ENCODE measurements around the gene C22orf23. TPM values are rescaled to one million over a fixed set of nuclear protein-coding genes. Genes with fewer than 3 reads are reported as not detected.

C22orf23 gene
- total RNA-seq, 2 experiments from 2014 or later: not detected

- POLR2A ChIA-PET: interaction anchor here (0.6 to 1.6 kb wide), 2 partner anchors 27 to 667 kb away, joined by 3 to 5 read pairs; partner anchors contain the start of gene MICALL1
- Mint-ChIP-seq H3K4me3 (no peak overlapping the region), H3K9me3 (no peaks in the 10 kb centered on the region), H3K27me3 (no peaks in the 10 kb centered on the region), H3K27ac (no peak overlapping the region), H3K36me3 (peaks cover 2% of the 10 kb centered on the region), H3K4me1 (peaks cover 6% of the 10 kb centered on the region)
- ATAC-seq (ENCODE audit: low read depth): no peak
- DNase-seq: no peak
These were observed 20.4 kb downstream of the C22orf23 start for GRCh38 chr22:37932821-37933578.

DNA sequence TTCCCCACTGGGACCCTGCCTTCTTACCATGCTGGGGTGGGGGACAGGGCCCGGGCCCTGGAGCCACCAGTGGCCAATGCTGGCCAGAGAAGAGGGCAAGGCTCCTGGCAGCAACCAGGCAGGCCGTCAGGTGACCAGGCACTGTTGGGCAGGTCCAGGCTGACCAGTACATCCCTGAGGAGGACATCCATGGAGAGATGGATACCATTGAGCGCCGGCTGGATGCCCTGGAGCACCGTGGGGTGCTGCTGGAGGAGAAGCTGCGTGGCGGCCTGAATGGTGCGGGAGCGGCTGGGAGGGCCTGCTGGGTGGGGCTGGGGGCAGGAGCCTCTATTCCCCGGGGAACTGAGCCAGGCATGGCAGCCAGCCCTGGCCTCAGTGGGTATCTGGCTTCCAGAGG, 21.0 kb downstream of the C22orf23 start:
- H3K9me3 Mint-ChIP-seq: no peaks in the 10 kb centered on the region
- DNase-seq (no peak), ATAC-seq (ENCODE audit: low read depth) (no peak)
- H3K27me3 Mint-ChIP-seq: no peaks in the 10 kb centered on the region
- POLR2A ChIA-PET: interaction anchor here (1.1 to 1.6 kb wide), 2 partner anchors 26 to 36 kb away, joined by 3 to 5 read pairs; partner anchors contain the start of gene MICALL1
- peaks cover 2% of the 10 kb centered on the region for H3K36me3 Mint-ChIP-seq
- H3K4me1 Mint-ChIP-seq: peaks cover 6% of the 10 kb centered on the region
- H3K4me3 Mint-ChIP-seq: no peak overlapping the region
- H3K27ac Mint-ChIP-seq: no peak overlapping the region

DNA sequence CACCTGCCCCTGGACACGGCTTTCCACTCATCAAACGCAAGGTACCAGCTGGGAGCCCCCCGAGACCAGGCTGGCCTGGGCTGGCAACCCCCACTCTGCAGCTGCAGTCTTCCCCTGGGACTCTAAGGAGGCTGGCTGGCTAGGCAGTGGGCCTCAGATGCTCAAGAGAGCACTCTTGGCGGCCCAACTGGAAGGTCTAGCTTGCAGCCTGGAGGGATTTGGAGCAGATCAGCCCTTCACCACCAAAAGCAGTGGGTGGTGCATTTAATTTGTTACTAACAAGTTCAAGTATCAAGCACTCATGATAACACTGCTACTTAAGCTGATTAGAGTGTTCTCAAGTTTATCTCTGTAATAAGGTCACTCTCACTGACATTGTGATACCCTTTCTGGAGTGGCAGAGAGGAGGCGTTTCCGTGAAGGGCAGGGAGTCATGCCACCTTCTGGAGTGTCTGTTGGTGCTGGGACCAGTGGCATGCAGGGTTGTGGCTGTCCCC, 21.5 kb downstream of the C22orf23 start:
- no peak overlapping the region for H3K27ac Mint-ChIP-seq
- ATAC-seq (ENCODE audit: low read depth) (no peak), DNase-seq (no peak)
- H3K4me1 Mint-ChIP-seq: peaks cover 6% of the 10 kb centered on the region
- H3K27me3 Mint-ChIP-seq: no peaks in the 10 kb centered on the region
- no peaks in the 10 kb centered on the region for H3K9me3 Mint-ChIP-seq
- POLR2A ChIA-PET: interaction anchor here (0.6 to 1.6 kb wide), 3 partner anchors 26 to 56 kb away, joined by 3 to 7 read pairs (median 5); partner anchors contain the start of gene MICALL1
- peaks cover 2% of the 10 kb centered on the region for H3K36me3 Mint-ChIP-seq
- H3K4me3 Mint-ChIP-seq: no peak overlapping the region

DNA sequence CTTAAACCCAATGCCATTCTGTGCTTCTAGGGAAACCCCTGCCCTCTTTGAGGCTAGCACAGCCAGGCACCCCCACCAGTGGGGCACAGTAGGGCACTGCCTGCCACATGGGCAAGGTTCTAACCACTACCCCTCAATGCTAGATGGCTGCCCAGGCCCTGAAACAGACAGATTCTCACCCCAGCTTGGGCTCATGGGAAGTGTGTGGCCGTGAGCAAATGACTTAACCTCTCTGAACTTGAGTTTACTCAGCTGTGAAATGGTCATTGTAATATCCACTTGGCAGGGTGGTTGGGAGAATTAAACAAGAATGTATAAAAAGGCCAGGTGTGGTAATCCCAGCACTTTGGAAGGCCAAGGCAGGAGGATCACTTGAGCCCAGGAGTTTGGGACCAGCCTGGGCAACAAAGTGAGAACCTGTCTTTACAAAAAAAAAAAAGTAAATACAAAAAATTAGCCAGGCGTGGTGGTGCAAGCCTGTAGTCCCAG, 22.4 kb downstream of the C22orf23 start:
- ATAC-seq (ENCODE audit: low read depth) (no peak), DNase-seq (no peak)
- Mint-ChIP-seq H3K4me3 (no peak overlapping the region), H3K9me3 (no peaks in the 10 kb centered on the region), H3K4me1 (peaks cover 6% of the 10 kb centered on the region), H3K27ac (no peak overlapping the region), H3K36me3 (peaks cover 2% of the 10 kb centered on the region), H3K27me3 (no peaks in the 10 kb centered on the region)
- POLR2A ChIA-PET: interaction anchor here (0.9 kb wide), 1 partner anchor 25 kb away, joined by 5 read pairs; the partner anchor contains the start of gene MICALL1

DNA sequence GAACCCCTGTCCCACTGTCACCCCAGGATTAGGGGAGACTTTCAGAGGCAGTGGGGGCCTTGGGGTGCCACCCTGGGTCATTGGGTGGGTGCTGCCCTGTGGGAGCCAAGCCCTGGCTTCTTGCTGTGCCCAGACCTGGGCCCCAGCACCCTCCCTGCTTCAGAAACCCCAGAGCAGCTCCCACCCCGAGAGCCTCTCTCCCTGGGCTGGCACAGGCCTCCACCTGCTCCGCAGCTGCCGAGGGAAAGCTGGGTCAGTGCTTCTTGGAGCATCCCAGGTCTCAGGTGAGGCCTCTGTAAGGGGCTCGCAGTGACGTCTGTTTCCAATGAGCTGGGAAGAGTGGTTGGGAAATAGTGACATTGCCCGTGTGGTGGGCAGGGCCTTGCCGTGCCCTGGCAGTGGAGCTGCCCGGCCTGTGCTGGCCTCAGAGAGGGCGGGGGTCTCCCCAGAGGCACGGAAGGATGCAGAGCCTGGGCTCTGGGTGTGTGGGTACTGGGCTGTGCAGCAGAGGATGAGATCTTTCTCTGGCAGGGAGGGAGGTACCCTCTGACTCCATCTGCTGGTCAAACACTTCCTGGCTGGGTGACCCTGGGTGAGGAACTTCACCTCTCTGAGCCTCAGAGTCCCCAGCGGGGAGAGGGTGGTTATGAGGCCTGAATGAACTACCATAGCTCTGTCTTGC, 23.0 kb downstream of the C22orf23 start:
- Mint-ChIP-seq H3K4me3 (no peak overlapping the region), H3K4me1 (peaks cover 6% of the 10 kb centered on the region), H3K9me3 (no peaks in the 10 kb centered on the region), H3K27ac (no peak overlapping the region), H3K36me3 (peaks cover 2% of the 10 kb centered on the region), H3K27me3 (no peaks in the 10 kb centered on the region)
- ATAC-seq (ENCODE audit: low read depth) (peak; percentile 25), DNase-seq (no peak)
- POLR2A ChIA-PET: interaction anchor here (0.8 to 0.9 kb wide), 2 partner anchors 25 to 67 kb away, joined by 3 to 5 read pairs; partner anchors contain the start of gene MICALL1

DNA sequence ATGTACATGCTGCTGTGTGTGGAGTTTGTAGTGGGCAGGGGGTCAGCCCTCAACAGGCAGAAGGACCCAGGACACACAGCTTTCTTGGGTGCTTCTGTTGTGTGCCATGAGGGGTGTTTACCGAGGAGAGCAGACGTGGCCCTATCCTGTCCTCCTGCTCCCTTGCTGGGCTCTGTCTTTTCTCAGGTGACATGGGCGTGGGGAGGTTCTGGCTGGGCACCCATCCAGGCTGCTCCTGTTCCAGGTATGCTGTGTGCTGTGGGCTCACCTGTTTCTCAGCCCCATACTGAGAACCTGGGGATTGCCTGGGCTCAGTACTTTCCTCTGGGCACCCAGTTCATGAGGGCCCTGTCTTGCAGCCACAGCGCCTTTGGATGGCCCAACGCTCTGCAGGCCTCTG, 24.0 kb downstream of the C22orf23 start:
- DNase-seq (no peak), ATAC-seq (ENCODE audit: low read depth) (no peak)
- Mint-ChIP-seq H3K4me1 (peaks cover 6% of the 10 kb centered on the region), H3K4me3 (no peak overlapping the region), H3K9me3 (no peaks in the 10 kb centered on the region), H3K27ac (no peak overlapping the region), H3K27me3 (no peaks in the 10 kb centered on the region), H3K36me3 (peaks cover 2% of the 10 kb centered on the region)
- POLR2A ChIA-PET: interaction anchor here (0.8 kb wide), 1 partner anchor 66 kb away, joined by 3 read pairs; no protein-coding TSS in a partner anchor

DNA sequence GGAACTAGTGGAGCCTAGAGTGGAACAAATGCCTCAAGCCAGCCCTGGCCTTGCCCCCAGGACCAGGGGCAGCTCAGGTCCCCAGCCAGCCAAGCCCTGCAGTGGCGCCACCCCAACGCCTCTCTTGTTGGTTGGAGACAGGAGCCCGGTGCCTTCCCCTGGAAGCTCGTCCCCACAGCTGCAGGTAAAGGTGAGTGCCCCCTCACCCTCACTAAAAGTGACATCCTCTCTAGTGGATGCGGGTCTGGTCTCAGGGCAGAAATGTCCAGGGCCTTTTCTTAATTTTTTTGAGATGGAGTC, 25.8 kb downstream of the C22orf23 start:
- POLR2A ChIA-PET: interaction anchor here (0.5 to 1.2 kb wide), 3 partner anchors 12 to 22 kb away, joined by 3 read pairs; partner anchors contain the start of gene MICALL1
- no peaks in the 10 kb centered on the region for H3K4me1 Mint-ChIP-seq
- DNase-seq (no peak), ATAC-seq (ENCODE audit: low read depth) (no peak)
- no peak overlapping the region for H3K27ac Mint-ChIP-seq
- H3K27me3 Mint-ChIP-seq: no peaks in the 10 kb centered on the region
- H3K36me3 Mint-ChIP-seq: peaks cover 2% of the 10 kb centered on the region
- H3K4me3 Mint-ChIP-seq: no peak overlapping the region
- H3K9me3 Mint-ChIP-seq: no peaks in the 10 kb centered on the region

DNA sequence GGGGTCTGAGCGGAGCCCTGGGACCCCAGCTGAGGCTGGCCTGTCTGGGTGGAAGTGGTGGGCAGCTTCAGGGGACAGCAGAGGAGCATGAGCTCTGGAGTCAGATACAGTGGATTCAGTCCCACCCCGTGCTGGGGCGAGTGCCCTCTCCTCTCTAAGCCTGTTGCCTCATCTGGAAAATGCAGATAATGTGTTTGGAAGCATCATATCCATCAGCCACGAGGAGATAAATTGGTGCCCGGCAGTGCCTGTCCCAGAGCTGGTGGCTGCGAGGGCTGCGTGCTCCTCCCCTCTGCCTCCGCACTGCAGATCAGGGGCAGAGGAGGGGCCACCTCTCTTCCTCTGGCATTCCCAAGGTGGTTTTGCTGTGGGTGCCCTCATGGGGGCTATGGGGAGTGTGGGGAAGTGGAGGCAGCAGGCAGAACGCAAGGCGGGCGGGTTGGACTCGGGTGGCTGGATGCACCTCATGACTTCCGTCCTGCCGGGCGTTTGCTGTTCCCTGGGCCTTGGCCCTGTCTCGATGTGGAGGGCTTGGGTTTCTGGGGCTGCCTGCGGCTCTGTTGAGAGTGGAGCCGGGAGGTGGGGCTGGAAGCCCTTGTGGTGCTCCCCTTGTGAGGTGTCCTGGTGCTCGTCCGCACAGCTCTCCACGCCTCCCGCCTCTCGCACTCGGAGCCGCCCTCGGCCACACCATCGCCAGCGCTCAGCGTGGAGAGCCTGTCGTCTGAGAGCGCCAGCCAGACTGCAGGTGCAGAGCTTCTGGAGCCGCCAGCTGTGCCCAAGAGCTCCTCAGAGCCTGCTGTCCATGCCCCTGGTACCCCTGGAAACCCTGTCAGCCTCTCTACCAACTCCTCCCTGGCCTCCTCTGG, 26.4 kb downstream of the C22orf23 start:
- ATAC-seq (ENCODE audit: low read depth) (no peak), DNase-seq (no peak)
- peaks cover 2% of the 10 kb centered on the region for H3K36me3 Mint-ChIP-seq
- no peak overlapping the region for H3K4me3 Mint-ChIP-seq
- no peaks in the 10 kb centered on the region for H3K4me1 Mint-ChIP-seq
- H3K27me3 Mint-ChIP-seq: no peaks in the 10 kb centered on the region
- H3K27ac Mint-ChIP-seq: no peak overlapping the region
- POLR2A ChIA-PET: interaction anchor here (0.5 to 1.2 kb wide), 3 partner anchors 12 to 21 kb away, joined by 3 read pairs; partner anchors contain the start of gene MICALL1
- no peaks in the 10 kb centered on the region for H3K9me3 Mint-ChIP-seq

GRCh38 chr22:37926358-37926757, 27.0 kb downstream of the C22orf23 start:
- Mint-ChIP-seq H3K36me3 (peaks cover 2% of the 10 kb centered on the region), H3K4me3 (no peak overlapping the region), H3K27ac (no peak overlapping the region), H3K27me3 (no peaks in the 10 kb centered on the region), H3K4me1 (no peaks in the 10 kb centered on the region), H3K9me3 (no peaks in the 10 kb centered on the region)
- DNase-seq (no peak), ATAC-seq (ENCODE audit: low read depth) (no peak)
- POLR2A ChIA-PET: interaction anchor here (1.5 kb wide), 1 partner anchor 30 kb away, joined by 6 read pairs; no protein-coding TSS in a partner anchor

DNA sequence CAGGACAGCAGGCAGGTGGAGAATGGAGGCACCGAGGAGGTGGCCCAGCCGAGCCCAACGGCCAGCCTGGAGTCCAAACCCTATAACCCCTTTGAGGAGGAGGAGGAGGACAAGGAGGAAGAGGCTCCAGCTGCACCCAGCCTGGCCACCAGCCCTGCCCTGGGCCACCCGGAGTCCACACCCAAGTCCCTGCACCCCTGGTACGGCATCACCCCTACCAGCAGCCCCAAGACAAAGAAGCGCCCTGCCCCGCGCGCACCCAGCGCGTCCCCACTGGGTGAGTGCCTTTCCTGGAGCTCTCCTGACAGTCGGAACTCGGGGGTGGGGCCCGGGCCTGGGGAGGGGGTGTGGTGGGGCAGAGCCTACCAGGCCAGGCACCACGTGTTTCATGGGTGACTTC, 27.6 kb downstream of the C22orf23 start:
- H3K36me3 Mint-ChIP-seq: peaks cover 2% of the 10 kb centered on the region
- H3K9me3 Mint-ChIP-seq: no peaks in the 10 kb centered on the region
- no peaks in the 10 kb centered on the region for H3K4me1 Mint-ChIP-seq
- POLR2A ChIA-PET: interaction anchor here (1.5 kb wide), 1 partner anchor 30 kb away, joined by 6 read pairs; no protein-coding TSS in a partner anchor
- DNase-seq (no peak), ATAC-seq (ENCODE audit: low read depth) (no peak)
- H3K27ac Mint-ChIP-seq: no peak overlapping the region
- no peaks in the 10 kb centered on the region for H3K27me3 Mint-ChIP-seq
- no peak overlapping the region for H3K4me3 Mint-ChIP-seq

- Mint-ChIP-seq H3K27ac (no peak overlapping the region), H3K27me3 (no peaks in the 10 kb centered on the region), H3K36me3 (peaks cover 2% of the 10 kb centered on the region), H3K4me1 (peaks cover under 1% of the 10 kb centered on the region), H3K9me3 (no peaks in the 10 kb centered on the region), H3K4me3 (no peak overlapping the region)
- POLR2A ChIA-PET: interaction anchor here (1.5 kb wide), 1 partner anchor 29 kb away, joined by 6 read pairs; no protein-coding TSS in a partner anchor
- ATAC-seq (ENCODE audit: low read depth) (no peak), DNase-seq (no peak)
These were observed 28.1 kb downstream of the C22orf23 start for GRCh38 chr22:37925330-37925729.

- Mint-ChIP-seq H3K9me3 (no peaks in the 10 kb centered on the region), H3K4me3 (no peak overlapping the region), H3K27me3 (no peaks in the 10 kb centered on the region), H3K36me3 (peaks cover 6% of the 10 kb centered on the region), H3K27ac (no peak overlapping the region), H3K4me1 (peaks cover 5% of the 10 kb centered on the region)
- POLR2A ChIA-PET: interaction anchor here (1.3 kb wide), 1 partner anchor 19 kb away, joined by 4 read pairs; the partner anchor contains the start of gene MICALL1
- no peak for ATAC-seq (ENCODE audit: low read depth)
- DNase-seq: no peak
These were observed 28.9 kb downstream of the C22orf23 start for GRCh38 chr22:37924386-37925065.
